HG03520 (cell line): ENCODE results near the gene LAMP2.
A peak's percentile ranks its signal among the peaks of the same experiment; 100 is the strongest.

ENCODE experiments used
- ATAC-seq: cut with Tn5 transposase; IDR thresholded peaks from one replicate; pipeline ENCODE4 v1.9.1; 2021; ENCODE audit warnings: mild to moderate bottlenecking, moderate library complexity; ENCODE audit not compliant: unreplicated experiment

The LAMP2 gene

GRCh38 chrX:120457766-120458180, 11.3 kb downstream of the LAMP2 start:
- ATAC-seq, result peak; percentile 85

- ATAC-seq, result no peak
Observed at GRCh38 chrX:120456973-120457372, 12.1 kb downstream of the LAMP2 start.

- ATAC-seq, result no peak
Observed at GRCh38 chrX:120453985-120454384, 15.1 kb downstream of the LAMP2 start.

- ATAC-seq, result no peak
Observed at GRCh38 chrX:120452131-120452530, 17.0 kb downstream of the LAMP2 start.

GRCh38 chrX:120450163-120450562, 18.9 kb downstream of the LAMP2 start:
- ATAC-seq, result no peak

- ATAC-seq, result no peak
Observed at GRCh38 chrX:120446498-120446897, 22.6 kb downstream of the LAMP2 start.

GRCh38 chrX:120439921-120440320, 29.2 kb downstream of the LAMP2 start:
- ATAC-seq, result no peak

- ATAC-seq, result no peak
Observed at GRCh38 chrX:120429776-120430540, 39.1 kb downstream of the LAMP2 start.

GRCh38 chrX:120428309-120428708, 40.8 kb downstream of the LAMP2 start:
- ATAC-seq, result no peak

- no peak for ATAC-seq
Observed at GRCh38 chrX:120426599-120426998, 42.5 kb downstream of the LAMP2 start.

- no peak for ATAC-seq
Observed at GRCh38 chrX:120419463-120419862, 49.6 kb downstream of the LAMP2 start.

- no peak for ATAC-seq
Observed at GRCh38 chrX:120408168-120408567, 60.9 kb downstream of the LAMP2 start.

- no peak for ATAC-seq
Observed at GRCh38 chrX:120406638-120407037, 62.5 kb downstream of the LAMP2 start.

GRCh38 chrX:120402369-120402768, 66.7 kb downstream of the LAMP2 start:
- ATAC-seq, result no peak

- ATAC-seq, result no peak
Observed at GRCh38 chrX:120401301-120401700, 67.8 kb downstream of the LAMP2 start.

GRCh38 chrX:120380699-120381098, 88.4 kb downstream of the LAMP2 start:
- no peak for ATAC-seq

- no peak for ATAC-seq
Observed at GRCh38 chrX:120379937-120380681, 89.0 kb downstream of the LAMP2 start.

GRCh38 chrX:120378570-120378969, 90.5 kb downstream of the LAMP2 start:
- ATAC-seq, result no peak
